EL (cell line): ENCODE data around the gene THAP7.
"Not testable (repeated sequence)": the region's sequence is repeated elsewhere in the genome, so short reads cannot be mapped to it uniquely, and the experiment has no call there.

ENCODE experiments used
- DNase-seq: peaks from one replicate; pipeline ENCODE4 v3.0.0-alpha.2; 2016

Gene THAP7, protein sequence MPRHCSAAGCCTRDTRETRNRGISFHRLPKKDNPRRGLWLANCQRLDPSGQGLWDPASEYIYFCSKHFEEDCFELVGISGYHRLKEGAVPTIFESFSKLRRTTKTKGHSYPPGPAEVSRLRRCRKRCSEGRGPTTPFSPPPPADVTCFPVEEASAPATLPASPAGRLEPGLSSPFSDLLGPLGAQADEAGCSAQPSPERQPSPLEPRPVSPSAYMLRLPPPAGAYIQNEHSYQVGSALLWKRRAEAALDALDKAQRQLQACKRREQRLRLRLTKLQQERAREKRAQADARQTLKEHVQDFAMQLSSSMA

GRCh38 chr22:21001601-21002325, at the start of gene THAP7:
Gene THAP7 (minus strand): TSS chr22:21002118. CDS start chr22:21001911, 207 bp downstream.
- DNase-seq: peak; percentile 97

GRCh38 chr22:21051145-21051830, 49.4 kb upstream of the THAP7 start:
- DNase-seq: no peak

GRCh38 chr22:21048965-21049364, 47.0 kb upstream of the THAP7 start:
- DNase-seq: not testable (repeated sequence)

- not testable (repeated sequence) for DNase-seq
Measured at GRCh38 chr22:21048448-21048847, 46.5 kb upstream of the THAP7 start.

DNA sequence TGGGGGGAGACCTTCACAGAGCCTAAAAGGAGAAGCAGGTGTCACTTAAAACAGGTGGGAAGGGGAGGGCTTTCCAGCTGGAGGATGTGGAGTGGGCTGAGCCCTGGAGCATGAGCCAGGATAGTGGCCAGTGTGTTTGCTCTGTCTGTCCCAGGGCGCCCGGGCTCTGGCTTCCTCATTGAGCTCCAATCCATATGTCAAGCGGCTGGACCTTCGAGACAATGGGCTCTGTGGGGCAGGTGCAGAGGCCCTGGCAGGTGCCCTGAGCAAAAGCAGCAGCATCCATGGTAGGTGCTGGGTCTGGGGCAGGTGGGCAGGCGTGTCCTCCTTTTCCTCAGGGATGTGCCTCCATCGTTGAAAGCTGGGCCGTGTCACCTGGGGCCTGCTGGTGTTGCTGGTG, 45.8 kb upstream of the THAP7 start:
- no peak for DNase-seq

DNA sequence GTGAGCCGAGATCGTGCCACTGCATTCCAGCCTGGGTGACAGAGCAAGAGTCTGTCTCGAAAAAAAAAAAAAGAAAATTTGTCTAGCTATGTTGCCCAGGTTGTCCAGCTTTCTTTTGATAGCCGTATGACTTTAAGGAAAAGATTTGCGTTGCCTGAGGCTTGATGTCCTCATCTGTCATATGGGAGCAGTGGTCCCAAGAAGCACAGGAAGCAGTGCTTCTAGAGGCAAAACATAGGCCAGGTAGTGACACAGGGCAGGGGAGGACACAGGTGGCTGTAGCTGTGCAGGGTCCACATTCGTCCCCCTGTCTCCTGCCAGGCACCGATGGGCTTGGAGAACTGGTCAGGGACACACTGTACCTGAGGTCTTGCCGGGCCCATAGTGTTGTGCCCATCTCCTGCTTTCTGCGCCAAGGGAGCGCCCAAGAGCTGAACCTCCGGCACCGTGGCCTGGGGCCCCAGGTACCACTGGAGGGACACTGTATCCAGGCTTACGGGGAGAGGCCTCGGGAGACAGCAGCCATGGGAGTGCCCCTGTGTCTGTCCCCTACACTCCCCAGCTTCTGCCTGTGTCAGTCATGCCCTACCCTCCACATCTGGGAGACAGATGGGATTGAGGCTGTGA, 45.2 kb upstream of the THAP7 start:
- DNase-seq: no peak

DNA sequence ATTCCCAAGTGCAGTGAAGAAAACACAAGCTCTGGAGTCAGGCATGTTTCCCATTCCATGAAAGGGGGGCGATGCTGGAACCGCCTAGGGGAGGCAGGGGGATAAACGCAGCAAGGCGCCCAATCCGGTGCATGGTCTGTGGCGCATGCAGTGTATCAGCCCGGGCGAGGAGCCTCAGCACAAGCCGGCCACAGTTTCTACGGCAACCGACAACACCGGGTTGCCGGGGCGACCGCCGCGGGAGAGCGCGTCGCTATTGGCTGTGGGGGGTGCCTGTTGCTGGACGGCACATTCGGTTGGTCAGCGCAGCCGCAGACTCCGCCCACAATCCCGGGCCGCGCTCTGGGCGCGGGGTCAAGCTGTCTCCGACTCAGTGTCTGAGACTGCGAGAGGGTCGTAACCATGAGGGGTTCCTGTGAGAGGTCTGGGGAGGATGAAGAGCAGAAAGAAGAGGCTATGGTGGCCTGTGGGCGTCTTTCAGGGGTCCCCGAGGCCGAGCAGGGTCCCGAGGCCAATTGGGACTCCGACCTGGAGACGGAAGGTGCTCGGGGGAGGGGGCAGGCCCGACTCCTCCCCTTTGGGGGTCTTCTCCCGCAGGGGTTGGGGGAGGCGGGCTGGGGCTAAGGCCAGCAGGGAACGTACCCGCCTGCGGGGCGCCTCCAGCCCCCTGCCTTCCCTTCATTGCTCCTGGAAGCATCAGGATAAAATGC, 43.8 kb upstream of the THAP7 start, which contains the start of gene LRRC74B:
Gene LRRC74B (plus strand): TSS at position 362 of the 710 bp plus-strand sequence. CDS start 41 bp downstream, at position 403.
- DNase-seq: peak; percentile 90

DNA sequence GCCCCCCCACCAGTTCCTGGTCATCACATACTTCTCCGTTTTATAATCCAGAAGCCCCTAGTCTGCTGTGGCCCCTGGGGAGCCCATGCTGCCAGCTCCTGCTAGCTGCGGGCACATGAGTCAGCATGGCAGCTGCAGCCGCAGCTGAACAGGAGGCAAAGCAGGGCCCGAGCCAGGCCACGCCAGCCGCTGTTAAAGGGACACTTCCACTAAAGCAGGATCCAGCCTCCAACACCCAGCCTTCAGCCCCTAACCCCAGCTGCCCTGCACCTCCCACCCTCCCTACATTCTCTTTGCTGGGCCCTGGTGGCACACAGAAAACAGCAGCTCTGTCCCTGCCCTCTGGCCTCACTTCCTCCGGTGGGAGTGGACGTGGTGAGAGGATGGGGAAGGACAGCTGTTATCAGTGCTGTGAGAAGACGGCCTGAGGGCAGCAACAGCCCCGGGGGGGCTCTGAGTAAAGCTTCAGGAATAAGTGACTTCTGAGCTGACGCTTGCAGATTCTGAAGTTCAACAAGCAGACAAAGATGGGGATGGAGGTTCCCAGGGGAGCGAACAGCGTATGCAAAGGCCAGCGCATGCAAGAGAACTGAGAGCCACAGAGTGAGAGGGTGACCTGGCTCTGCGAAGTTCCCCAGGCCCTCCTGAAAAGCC, 43.1 kb upstream of the THAP7 start:
- DNase-seq: peak; percentile 87

- DNase-seq: no peak
Measured at GRCh38 chr22:21043860-21044535, 42.1 kb upstream of the THAP7 start.

DNA sequence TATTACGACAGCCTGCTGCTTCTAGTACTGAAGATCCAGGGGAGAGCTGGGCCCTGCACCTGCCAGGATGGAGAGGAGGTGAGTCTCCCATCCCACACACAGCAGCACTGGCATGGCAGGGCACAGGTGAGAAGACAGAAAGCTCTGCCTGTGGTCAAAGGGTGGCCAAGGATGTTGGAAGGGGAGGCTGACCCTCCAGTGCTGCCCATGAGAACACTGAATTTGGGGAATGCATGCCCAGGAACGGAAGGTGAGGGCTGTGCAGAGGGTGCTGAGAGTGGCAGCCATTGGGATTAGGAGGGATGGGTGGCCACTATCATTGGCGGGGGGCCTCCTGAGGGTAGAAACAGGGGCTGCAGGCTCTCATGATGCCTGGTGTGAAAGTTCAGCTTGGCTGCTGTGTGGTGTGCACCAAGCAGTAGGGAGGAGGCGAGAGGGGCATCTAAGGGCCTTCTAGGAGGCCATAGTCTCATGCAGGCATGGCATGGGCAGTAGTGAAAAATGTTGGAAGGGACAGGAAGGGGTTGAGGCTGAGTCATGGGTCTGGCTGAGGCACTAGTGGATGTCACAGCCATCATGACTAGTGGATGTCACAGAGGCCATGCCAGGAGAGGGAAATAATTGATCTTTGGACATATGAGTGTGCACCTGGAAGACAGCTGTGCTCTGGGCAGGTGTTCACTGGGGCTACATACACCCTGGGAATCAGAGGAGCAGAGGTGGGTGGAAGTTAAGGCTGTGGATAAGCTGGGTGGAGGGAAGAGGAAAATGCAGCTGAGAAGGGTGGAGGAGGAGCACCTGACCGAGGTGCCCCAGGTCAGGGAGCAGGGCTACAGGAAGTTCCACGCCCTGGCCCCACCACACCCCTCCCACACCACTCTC, 41.3 kb upstream of the THAP7 start:
- peak; percentile 47 for DNase-seq

DNA sequence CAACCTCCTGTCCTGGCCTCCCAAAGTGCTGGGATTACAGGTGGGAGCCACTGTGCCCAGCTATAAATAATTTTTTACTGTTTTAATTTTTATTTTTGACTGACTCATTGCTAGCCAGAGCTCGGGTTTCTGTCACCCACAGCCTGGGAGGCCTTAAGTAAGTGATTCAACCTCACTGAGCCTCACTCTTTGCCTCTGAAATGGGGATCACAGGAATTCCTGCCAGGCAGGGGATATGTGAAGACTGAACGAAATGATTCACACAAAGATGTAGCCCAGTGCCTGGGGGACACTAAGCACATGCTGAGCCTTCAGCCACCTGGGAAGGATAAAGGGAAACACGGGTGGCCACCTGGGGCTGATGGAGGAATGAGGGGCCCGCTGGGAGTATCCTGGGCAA, 40.0 kb upstream of the THAP7 start:
- peak; percentile 85 for DNase-seq

DNA sequence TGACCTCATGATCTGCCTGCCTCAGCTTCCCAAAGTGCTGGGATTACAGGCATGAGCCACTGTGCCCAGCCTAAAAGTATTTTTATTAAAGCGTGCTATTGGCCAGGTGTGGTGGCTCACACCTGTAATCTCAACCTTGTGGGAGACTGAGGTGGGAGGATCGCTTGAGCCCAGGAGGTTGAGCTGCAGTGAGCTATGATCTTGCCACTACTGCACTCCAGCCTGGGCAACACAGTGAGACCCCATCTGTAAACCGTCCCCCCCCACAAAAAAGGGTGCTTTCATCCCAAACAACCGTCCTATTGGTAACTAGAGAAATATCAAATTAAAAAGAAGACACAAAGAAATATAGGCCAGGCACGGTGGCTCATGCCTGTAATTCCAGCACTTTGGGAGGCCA, 37.2 kb upstream of the THAP7 start:
- DNase-seq: not testable (repeated sequence)

DNA sequence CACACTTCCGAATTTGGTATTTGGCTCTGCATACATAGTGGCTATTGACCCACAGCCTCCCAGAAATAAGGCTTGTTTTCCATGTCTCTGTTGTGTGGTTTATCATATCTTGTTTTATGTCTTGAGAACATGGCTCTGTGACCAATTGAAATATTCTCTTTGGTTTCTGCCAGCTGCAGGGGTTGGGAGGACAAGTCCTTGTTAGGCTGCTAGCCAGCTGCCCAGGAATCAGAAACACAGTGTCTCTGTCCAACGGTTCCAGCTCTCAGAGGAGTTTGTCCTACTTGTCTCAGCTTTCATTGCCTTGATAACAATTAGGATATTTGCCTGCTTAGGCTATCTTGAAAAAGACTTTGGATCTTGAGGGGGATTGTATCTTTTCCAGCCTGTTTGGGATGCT, 36.5 kb upstream of the THAP7 start:
- DNase-seq: peak; percentile 39

- DNase-seq: no peak
Measured at GRCh38 chr22:21034989-21035388, 33.1 kb upstream of the THAP7 start.

DNA sequence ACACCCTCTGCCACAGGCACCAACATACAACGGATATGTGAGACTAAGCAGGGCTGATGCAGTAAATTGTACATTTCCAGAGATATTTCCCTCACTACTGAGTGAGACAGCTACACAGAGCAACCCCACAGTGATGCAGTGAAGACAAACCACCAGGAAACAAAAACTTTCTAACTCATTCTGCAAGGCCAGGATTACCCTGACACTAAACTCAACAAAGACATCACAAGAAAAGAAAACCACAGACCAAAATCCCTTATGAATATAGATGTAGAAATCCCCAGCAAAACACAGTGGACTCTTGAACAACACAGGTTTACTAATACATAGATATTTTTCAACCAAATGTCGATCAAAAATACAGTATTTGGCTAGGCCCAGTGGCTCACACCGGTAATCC, 32.0 kb upstream of the THAP7 start:
- no peak for DNase-seq

DNA sequence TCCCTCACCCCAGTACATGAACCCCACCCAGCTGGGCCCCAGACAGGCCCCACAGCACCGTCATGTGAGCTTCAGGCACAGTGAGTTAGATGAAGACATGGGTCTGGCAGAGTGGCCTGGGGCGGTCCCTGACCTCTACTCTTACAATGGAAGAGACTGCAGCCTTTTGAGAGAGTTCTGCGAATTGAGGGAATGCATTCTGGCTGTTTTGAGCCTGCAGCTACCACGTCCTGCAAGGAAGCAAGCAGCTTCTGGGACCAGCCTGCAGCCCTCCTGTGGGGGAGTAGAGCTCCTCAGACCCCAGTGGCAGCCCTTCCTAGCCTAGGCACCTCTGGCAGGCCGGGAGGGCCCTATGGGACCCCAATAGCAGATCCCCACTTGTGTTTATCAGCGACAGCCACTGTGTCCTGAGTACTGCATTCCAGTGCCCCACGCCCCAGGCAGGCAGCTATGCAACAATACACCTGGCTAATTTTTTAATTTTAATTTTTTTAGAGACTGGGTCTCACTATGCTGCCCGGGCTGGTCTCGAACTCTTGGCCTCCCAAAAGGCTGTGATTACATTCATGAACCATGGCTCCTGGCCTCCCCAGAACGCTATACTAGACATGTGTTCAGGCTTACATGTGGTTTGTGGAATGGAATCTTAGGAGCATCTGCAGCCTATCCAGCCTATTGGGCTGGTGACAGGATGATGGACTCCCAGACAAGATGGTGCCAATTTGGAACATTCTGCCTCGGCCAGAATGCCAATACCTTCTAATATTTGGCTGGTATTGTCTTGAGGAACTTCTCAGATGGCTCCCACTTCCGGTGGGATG, 31.2 kb upstream of the THAP7 start:
- no peak for DNase-seq

DNA sequence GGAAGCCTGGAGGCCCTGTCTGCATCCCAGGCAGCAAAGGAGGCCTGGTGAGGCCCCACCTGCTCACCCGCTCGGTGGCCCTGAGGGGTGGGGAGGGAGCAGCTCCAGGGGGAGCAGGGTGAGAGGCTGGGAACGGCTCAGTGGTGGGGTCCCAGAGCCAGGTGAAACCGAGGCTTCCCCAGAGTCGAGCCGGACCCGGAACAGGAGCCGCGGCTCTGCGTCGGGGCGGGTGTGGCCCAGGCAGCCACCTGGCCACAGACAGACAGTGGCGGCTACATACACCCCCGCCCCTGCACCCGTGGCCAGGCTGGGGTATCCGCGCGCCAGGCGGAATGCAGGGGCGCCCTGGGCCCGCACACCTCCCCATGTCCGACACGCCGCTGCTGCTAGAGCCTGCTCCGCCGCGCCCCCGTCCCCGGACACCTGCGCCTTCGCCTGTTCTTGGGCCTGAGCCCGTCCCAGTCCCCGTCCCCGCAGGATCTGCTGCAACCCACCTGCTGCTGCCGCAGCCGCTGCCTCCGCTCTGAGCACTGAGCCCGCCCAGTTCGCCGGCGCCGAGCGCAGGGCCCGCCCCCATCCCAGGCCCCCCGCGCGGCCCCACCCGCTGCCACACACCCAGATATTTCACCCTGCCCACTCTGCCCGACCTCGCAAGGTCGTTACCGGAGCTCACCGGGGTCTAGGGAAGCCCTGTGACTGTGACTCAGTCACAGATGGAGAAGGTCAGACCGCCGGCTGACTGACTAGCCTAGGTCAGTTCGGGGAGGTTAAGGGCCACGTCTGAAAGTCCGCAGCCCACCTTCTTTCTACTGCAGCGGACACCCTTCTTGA, 30.3 kb upstream of the THAP7 start, which contains the start of gene SLC7A4:
Gene SLC7A4 (minus strand): TSS at position 525 of the 831 bp plus-strand sequence. CDS start 749 bp downstream, outside the sequence.
- no peak for DNase-seq

DNA sequence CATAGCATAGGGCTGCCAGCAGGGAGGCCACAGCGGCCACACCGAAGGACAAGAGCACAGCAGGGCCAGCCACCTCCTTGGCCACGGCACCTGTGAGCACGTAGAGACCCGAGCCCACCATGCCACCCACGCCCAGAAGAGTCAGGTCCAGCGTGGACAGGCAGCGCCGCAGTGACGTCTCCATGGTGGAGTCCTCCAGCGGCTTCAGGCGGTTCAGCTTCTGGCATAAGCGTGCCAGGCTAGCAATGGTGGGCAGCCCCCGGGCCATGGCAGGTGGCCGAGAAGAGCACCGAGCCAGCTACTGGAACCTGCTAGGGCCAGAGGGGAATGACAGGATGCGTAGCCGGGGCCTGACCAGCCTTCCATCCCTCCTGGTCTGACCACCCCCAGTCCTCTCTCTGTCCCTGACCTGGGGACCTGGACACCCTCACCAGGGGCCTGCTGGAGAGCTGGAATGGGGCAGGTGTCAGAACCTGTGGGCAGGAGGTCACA, 29.7 kb upstream of the THAP7 start:
- no peak for DNase-seq
